NCI-H2081 (cell line): ENCODE measurements around the gene PRSS57.
"Not testable (repeated sequence)": the region's sequence is repeated elsewhere in the genome, so short reads cannot be mapped to it uniquely, and the experiment has no call there.

Experiments
- DNase-seq, 2 experiments: peaks; one replicate each; lab custom pipeline; 2025; lab: John Stamatoyannopoulos, UW

PRSS57 gene

GRCh38 chr19:723247-723646 lies 28.0 kb upstream of the PRSS57 start:
- DNase-seq: no peak

- DNase-seq: no peak
Observed at GRCh38 chr19:722553-723101, 27.4 kb upstream of the PRSS57 start.

GRCh38 chr19:720345-721160 lies 25.3 kb upstream of the PRSS57 start:
- DNase-seq: no peak

- DNase-seq: no peak
Observed at GRCh38 chr19:719636-720344, 24.5 kb upstream of the PRSS57 start.

GRCh38 chr19:718991-719512 lies 23.8 kb upstream of the PRSS57 start:
- no peak for DNase-seq

- no peak for DNase-seq
Observed at GRCh38 chr19:718251-718951, 23.1 kb upstream of the PRSS57 start.

GRCh38 chr19:715347-715746 lies 20.1 kb upstream of the PRSS57 start:
- no peak for DNase-seq

GRCh38 chr19:711254-711653 lies 16.0 kb upstream of the PRSS57 start:
- peak in 1 of 2 experiments; percentile 8 for DNase-seq

- DNase-seq: no peak
Observed at GRCh38 chr19:710767-711166, 15.5 kb upstream of the PRSS57 start.

- DNase-seq: no peak
Observed at GRCh38 chr19:709965-710571, 14.8 kb upstream of the PRSS57 start.

GRCh38 chr19:709196-709964 lies 14.1 kb upstream of the PRSS57 start:
- no peak for DNase-seq

GRCh38 chr19:708154-709143 lies 13.2 kb upstream of the PRSS57 start, which contains the start of gene PALM:
Gene PALM, plus strand, starts transcription at chr19:708935. Its CDS starts 212 bp downstream, at chr19:709147.
- DNase-seq: peak; percentile 26 to 43

GRCh38 chr19:704447-704741 lies 9.1 kb upstream of the PRSS57 start:
- DNase-seq: no peak

GRCh38 chr19:703651-704446 lies 8.6 kb upstream of the PRSS57 start:
- no peak for DNase-seq

- no peak for DNase-seq
Observed at GRCh38 chr19:703329-703650, 8.0 kb upstream of the PRSS57 start.

GRCh38 chr19:702847-703246 lies 7.6 kb upstream of the PRSS57 start:
- DNase-seq: not testable (repeated sequence)

GRCh38 chr19:699885-700284 lies 4.6 kb upstream of the PRSS57 start:
- not testable (repeated sequence) for DNase-seq

- DNase-seq: not testable (repeated sequence)
Observed at GRCh38 chr19:698529-698928, 3.3 kb upstream of the PRSS57 start.
